PC-3 (cell line): ENCODE data around the gene POU4F3.

Experiments
- EZH2 ChIP-seq: fragments of 300-600 bp; sonication (generic); IDR thresholded peaks from one replicate; pipeline ENCODE4 v1.6.1; 2017; ENCODE audit warnings: antibody characterized with exemption, mild to moderate bottlenecking, low read length; ENCODE audit not compliant: unreplicated experiment
- EZH2phosphoT487 ChIP-seq: fragments of 300-600 bp; sonication (generic); IDR thresholded peaks from 2 replicates; pipeline ENCODE4 v1.6.1; 2018; ENCODE audit warnings: mild to moderate bottlenecking, antibody characterized with exemption, low read length, borderline replicate concordance
- TF ChIP-seq, protein P1 (sequence below): fragments of 300-600 bp; sonication (generic); conservative IDR thresholded peaks from 2 replicates; pipeline ENCODE4 v1.5.1; 2017; ENCODE audit warnings: antibody characterized with exemption, low read depth, mild to moderate bottlenecking, low read length

DNA sequence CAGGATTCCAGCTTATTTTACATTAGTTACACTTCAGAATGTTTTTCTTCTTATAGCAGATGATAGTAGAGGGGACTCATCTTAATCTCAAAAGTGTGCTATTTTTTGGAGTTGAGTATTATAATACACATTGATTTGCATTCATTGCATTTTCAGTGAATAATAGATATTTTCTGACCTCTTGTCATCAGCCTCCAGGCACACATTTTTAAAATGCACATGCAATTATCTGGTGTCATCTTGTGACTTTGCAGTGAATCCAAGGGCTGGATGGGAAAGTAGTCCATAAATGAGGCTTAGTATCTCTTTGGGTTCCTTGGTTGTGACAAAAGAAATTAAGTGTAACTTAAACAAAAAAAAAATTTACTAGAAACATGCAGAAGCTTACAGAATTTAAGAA lies 28.1 kb upstream of the POU4F3 start:
- TF ChIP-seq, protein P1, sequence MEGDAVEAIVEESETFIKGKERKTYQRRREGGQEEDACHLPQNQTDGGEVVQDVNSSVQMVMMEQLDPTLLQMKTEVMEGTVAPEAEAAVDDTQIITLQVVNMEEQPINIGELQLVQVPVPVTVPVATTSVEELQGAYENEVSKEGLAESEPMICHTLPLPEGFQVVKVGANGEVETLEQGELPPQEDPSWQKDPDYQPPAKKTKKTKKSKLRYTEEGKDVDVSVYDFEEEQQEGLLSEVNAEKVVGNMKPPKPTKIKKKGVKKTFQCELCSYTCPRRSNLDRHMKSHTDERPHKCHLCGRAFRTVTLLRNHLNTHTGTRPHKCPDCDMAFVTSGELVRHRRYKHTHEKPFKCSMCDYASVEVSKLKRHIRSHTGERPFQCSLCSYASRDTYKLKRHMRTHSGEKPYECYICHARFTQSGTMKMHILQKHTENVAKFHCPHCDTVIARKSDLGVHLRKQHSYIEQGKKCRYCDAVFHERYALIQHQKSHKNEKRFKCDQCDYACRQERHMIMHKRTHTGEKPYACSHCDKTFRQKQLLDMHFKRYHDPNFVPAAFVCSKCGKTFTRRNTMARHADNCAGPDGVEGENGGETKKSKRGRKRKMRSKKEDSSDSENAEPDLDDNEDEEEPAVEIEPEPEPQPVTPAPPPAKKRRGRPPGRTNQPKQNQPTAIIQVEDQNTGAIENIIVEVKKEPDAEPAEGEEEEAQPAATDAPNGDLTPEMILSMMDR, result no peak
- no peak for TF ChIP-seq EZH2
- TF ChIP-seq EZH2phosphoT487, result no peak
